HG03064 (cell line): ENCODE measurements around the gene TNFRSF8.

Experiments used
- ATAC-seq: cut with Tn5 transposase; IDR thresholded peaks from one replicate; pipeline ENCODE4 v1.9.1; 2021; ENCODE audit warnings: low read depth; ENCODE audit not compliant: unreplicated experiment

TNFRSF8 gene

DNA sequence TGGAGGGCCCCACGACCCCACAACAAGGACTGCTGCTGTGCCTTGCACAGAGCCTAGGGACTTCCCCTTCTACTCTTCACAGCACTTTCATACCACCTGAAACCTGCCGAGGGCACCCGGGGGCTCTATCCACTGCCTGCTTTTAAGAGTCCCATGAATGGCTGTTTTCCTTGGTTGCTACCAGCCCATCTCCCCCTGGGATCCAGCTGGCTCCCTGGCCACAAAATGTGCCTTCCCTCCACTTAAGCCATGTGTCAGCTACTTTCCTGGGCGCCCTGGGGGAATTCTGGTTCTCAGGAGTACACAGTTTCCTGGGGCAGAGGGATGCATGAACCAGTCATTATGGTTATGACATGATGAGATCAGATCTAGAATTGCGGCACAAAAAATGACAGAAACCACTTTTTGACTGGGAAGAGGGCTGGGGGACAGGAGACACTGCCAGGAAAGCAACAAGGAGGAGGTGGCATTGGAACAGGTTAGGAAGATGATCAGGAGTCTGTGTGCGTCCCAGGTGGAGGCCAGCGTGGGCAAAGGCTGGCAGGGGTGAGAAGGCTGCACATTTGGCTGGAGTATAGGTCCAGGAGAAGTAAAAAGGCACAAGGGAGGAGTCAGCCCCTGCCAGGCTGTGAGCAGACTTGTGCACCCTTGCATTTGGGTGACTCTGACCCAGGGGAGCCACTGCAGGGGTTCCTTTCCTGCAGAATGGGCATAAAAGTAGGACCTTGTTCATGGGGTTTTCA is 3.2 kb upstream of the TNFRSF8 start:
- ATAC-seq, result no peak

DNA sequence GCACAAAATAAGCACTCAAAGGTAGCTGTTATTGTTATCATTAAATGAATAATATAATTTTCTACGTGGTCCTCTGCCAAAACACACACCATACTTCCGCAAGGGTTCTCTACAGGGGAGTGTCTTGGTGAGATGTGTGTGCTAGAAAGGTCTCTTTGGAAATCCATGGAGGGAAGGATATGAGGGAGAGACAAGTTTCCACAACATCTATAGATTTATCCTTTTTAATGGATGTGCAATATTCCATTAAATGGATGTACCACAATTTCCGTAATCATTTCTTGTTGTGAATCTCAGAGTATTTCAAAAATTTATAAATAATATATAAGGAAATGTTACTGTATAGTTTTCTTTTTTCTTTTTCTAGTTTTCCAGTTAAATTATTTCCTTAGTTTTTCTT is 2.6 kb upstream of the TNFRSF8 start:
- ATAC-seq, result no peak

DNA sequence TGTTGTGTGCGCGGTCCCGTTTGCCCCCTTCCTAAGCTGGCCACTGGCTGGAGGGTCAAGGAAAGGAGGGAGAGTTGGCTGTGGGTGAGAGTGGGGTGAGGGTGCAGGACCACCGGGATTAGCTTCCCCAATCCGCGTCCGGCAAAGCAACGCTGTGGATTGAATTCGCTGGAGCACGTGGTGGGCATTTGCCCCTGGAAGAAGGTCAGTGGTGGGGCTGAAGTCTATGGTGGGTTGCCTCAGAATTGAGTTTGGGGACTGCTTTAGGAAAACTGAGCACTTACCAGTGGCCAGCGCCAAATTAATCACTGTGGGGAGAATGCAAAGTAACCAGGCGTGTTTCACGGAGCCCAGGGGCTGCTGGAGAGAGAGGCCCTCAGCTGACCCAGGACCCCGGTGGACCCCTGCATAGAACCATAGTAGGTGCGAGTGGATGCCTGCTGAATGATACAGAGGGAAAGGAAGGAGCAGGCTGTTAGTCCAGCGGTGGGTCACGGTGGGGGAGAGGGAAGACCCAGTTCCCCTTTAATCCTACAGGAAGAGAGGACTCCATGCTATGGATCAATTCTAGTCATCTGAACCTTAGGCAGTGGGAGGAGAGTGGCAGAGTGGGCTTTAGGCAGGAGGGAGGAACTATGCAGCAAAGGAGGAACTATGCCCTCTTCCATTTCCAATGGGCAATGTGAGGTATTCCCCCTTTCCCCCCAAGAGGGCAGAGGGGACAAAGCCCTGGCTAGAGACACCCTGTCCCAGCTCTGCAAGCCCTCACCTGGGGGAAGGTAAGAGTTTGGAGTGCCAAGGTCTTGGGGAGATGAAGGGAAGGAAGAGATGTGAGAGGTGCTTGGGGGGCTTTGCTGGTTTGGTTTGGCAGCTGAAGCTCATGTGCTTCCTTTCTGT is 1.2 kb downstream of the TNFRSF8 start:
- ATAC-seq, result no peak

DNA sequence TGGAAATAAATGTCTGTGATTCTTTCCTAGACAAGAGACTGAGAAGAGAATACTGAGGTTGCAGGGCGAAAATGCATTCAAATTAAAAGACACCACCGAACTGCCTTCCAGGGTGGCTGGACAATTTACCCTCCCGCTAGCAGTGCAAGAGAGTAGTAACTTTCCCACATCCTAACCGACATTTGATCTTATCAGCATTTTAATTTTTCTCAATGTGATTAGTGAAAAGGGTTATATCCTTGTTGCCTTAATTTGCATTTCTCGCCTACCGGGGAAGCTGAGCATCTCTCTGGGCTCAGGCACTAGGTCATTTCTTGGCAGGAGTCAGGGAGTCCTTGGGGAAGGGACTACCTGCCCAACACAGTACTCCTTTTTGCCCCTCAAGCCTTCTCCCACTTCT is 2.8 kb downstream of the TNFRSF8 start:
- ATAC-seq, result no peak

DNA sequence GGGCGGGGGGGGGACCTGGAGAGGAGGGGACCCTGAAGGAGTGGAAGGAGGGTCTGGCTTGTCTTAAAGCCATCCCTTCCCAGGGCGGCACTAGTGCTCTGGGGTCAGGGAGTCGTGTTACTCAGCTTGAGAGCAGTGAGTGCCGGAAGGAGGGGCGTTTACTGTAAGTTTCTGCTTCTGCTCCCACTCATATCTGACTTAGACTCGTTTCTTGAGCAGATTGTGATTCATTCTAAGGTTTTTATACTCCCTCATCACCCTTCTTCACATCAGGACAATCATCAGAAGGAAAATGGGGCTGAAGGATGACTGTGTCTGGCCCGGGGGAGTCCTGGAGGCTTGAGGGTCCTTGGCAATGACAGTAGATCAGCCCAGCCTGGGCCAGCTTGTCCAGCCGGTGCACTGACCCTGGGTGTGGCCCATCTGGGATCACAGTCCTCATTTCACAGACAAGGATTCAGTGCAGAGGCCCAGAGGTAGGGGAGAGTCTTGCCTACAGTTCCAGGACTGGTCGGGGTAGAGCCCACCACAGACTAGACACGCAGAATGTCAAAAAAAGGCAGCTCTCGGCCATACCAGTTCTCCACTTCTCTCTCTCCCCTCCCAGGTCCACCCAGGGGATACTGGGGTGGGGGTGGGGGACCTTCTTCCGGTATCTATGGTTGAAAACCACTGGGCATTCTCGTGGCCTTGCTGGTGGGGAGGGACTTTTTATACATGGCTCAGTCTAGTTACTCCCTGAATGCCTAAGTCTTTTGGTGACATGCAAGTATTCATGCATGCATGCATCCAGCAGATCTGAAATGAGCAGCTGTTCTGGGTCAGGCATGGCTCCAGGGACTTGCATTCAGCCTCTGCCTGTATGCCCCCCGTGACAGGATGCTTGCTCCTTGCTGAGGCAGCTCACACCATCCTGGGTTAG is 5.1 kb downstream of the TNFRSF8 start:
- peak; percentile 42 for ATAC-seq

DNA sequence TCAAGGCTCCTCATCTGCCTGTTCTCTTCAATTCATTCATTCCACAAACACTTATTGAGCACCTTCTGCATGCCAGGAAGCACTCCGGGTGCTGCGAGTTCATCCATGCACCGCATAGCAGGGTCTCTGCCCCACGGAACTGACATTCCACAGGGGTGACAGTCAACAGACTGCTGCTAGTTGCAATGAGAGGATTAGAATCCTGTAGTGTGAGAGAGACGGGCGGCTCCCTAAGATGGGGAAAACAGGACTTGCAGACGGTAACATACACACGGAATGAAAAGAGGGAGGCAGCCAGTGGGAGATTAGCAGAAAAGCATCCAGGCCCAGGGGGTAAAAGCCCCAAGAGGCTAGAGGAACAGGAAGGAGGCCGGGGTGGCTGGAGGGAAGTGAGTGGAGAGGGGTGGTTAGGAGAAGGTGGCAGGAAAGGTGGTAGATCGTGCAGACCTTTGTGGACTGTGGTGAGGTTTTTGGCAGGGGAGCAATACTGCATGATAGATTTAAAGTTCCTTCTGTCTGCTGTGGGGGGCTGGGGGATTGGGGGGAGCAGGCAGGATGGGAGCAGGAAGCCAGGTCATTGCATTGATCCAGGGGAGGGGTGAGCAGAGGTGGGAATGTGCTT is 6.6 kb downstream of the TNFRSF8 start:
- ATAC-seq, result no peak

DNA sequence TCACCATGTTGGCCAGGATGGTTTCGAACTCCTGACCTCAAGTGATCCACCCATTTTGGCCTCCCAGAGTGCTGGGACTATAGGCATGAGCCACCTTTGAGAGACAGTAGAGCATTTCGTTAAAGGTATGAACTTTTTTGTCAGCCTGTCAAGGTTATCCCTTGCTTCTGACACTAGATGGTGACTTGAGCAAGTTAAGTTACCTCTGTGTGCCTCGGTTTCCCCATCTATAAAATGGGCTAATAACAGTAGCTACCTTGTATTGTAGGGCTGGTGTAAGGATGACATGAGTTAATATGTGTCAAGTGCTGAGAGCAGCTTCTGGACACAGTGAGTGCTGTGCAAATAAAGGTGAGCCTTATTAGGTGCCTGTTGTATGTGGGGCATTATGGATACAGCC is 8.8 kb downstream of the TNFRSF8 start:
- no peak for ATAC-seq

DNA sequence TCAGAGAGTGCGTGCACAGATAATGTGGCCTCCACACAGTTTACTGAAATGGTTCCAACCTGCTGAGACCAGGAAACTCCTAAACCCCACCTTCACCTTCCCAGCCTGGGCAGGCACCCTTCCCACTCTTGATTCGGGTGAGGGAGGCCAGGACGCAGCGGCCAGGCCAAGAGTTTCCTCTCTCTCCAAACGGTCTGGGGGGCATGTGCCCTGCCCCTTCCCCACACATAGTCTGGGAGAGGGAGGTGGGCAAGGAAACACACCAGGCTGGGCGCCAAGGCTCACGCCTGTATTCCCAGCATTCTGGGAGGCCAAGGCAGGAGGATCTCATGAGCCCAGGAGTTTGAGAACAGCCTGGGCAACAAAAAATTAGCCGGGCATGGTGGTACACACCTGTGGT is 9.6 kb downstream of the TNFRSF8 start:
- ATAC-seq, result no peak

DNA sequence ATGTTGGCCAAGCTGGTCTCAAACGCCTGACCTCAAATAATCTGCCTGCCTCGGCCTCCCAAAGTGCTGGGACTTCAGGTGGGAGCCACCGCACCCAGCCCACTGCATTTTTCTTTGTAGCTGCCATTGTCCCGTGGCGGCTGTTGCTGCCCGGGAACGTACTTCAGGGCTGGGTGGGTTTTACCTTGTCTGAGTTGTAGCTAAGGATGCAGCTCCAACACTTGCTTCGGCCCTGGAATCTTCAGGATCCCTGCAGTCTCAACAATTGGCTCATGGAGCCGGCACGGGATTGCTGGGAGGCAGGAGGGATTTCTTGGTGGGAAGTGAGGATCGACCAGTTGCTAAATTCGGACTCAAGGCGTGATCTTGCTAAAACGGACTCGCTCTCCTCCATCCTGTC is 10.7 kb downstream of the TNFRSF8 start:
- no peak for ATAC-seq

DNA sequence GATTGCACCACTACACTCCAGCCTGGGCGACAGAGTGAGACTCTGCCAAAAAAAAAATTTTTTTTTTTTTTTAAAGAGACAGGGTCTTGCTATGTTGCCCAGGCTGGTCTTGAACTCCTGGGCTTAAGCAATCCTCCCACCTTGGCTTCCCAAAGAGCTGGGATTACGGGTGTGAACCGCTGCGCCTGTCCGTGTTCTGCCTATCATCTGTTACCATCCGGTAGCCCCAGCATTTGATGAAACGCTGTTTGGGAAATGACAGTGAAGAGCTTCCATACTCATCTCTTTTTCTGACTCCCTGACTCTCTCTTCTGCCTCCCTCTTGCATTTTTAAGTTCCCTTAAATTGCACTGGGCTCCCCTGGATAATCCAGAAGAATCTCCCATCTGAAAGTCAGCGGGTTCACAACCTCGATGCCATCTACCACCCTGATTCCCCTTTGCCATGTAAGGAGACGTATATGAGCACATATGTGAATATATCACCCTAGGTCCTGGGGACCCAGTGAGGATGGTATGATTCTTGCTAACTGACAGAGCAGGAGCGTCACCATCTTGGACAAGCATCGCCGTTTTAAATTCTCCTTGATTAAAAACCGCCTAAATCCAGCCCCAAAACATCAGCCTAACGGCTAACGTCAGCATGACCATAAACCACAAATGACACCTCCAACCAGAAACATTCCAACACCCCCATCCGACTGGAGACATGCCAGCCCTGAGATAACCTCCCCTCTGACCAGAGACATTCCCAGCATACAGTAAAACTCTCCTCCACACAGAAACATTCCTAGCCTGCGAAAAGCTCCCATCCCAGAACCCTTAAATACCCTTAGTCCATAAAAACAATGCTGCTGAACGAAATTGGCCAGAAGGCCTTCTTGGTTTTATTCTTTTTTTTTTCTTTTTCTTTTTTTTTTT is 12.4 kb downstream of the TNFRSF8 start:
- no peak for ATAC-seq

DNA sequence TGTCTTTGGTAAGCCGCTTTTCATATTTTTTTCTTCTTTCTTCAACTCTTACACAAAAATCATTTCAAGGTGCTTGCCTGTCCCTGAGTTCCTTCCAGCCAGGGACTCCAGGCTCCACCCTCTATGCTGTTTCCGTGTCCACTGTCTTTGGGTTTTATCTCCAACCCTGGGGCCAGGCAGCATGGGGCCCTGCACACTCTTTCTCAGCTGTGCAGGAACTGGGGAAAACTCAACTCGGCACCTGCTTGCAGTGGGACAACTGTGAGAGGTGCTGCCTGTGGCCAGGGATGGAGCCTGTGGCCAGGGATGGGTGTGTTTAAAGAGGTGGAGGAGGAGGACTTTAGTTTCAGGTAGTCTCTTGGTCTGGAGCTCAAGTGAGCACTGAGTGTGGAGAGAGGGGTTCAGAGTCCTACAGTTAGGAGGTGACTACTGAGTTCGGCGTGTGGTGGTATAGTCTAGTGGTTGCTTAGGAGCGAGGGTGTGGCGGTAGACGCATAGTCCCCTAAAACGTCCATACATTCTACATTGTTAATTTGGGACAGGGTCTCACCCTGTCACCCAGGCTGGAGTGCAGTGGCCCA is 13.4 kb downstream of the TNFRSF8 start:
- no peak for ATAC-seq

DNA sequence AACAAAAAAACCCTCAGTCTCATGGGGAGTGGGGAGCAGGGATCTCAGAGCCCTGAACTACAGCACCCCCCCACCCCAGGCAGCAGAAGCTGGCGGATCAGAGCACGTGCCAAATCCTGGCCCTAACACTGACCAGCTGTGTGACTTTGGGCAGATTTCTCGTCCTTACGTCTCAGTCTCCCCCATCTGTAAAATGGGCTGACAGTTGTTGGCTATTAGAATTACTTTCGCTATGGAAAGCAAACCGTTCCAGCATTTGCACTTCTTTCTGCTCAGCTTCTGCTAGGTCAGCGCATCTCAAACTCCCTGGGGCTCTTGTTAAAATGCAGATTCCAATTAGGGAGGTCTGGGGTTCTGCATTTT is 15.5 kb downstream of the TNFRSF8 start:
- ATAC-seq, result no peak

DNA sequence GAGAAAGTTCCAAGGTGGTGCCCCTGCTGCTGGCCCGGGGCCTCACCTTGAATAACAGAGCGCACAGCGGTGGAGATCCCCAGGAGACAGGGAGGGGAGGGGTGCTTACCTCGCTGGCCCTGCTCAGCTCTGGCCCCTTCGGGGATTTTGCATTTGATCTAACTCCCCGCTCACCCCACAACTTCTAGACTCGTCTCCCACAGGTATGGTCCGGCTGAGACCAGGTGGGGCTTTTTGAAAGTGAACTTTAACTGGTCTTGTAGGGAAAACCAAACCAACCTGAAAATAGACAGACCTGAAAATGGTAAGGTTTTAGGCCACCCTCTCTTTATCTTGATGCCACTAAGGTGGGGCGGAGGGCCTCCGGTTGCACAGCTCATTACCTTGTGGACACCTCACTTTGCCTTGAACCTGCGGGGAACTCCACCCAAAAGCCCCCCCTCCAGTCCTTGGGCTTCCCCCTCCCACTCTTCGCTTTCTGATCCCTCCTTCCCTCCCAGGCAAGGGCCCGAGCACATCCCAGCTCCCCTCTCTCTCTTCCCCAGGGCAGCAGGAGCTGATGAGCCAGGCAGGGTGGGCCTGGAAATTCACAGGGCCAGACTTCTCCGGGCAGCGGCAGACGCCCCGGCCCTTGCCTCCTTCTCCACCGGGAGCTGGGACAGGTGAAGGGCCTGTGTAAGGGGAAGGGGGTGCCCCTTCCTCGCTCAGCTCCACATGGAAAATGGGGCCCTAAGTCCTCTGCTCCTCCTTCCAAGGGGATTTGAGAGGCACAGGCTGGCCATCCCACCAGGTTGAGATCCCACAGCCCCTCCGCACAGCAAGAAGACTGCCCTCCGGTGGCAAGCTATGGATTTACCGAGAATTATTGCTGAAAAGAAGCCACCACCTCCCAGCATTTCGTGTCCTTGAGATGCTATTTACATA is 16.1 kb downstream of the TNFRSF8 start:
- ATAC-seq, result no peak

DNA sequence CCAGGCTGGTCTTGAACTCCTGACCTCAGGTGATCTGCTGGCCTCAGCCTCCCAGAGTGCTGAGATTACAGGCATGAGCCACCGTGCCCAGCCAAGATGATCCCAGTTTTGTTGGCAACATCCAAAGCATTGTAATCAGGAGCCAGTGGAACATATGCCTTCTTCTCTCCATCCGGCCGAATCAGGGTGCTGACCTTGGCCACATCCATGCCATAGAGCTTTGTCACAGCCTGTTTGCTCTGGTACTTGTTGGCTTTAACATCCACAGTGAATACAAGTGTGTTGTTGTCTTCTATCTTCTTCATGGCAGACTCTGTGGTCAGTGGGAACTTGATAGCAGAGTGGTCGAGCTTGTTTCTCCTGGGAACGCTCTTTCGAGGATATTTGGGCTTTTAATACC is 17.1 kb downstream of the TNFRSF8 start:
- no peak for ATAC-seq

DNA sequence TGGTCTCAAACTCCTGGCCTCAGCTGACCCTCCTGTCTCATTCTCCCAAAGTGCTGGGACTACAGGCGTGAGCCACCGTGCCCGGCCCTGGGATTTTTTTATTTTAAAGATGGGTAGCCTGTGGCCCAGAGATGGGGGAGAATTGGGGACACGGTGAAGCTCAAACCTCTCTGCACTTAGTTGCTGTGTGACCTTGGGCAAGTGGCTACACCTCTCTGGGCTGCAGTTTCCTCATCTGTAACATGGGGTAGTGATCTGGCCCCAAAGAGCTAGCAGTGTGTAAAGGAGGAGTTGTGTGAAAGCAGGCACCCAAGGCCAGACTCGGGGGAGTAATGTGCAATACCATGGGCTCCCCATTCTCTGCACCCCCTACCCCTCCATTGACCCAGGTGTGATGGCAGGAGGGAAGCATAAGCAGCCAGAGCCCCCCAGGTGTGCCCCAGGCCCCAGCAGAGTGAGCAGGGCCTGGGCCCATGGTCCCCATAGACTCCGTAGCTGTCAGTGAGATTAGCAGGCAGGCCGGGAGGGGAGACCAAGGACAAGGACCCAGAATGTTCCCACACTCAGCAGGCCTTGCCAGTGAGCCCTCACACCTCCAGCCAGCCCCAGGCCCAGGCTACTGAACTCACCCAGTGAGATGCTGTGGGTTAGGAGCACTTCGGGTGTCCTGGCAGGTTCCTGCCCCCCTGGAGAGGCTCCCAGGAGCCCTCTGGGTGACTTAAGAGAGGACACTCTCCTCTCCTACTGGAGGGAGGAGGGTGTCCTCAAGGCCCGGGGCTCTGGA is 17.9 kb downstream of the TNFRSF8 start:
- no peak for ATAC-seq

DNA sequence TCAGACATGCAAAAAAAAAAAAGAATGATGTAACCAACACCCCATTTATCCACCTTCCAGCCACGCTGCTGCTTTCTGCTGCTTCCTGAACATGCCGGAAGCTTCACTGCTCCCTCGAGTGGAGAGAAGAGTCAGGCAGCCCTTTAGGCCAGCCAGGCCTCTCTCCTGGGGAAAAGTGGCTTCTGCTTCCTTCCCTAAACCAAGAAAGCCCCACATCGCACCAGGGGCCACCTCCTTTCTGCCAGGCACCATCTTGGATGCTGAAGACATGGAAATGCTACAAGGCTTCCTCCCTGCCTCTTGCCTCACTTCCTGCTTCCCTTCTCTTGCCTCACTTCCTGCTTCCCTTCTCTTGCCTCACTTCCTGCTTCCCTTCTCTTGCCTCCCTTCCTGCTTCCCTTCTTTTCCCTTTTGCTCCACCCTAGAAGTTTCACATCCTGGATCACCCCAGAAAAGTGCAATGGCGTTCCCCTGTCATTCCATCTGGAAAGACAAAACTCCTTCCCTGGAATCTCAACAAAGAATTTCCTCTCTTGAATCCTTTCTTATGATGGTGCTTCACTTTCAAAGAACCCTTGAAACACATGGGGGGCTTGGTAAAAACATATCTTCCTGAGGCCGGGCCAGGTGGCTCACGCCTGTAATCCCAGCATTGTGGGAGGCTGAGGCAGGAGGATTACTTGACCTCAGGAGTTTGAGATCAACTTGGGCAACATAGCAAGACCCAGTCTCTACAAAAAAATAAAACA is 18.7 kb downstream of the TNFRSF8 start:
- no peak for ATAC-seq

DNA sequence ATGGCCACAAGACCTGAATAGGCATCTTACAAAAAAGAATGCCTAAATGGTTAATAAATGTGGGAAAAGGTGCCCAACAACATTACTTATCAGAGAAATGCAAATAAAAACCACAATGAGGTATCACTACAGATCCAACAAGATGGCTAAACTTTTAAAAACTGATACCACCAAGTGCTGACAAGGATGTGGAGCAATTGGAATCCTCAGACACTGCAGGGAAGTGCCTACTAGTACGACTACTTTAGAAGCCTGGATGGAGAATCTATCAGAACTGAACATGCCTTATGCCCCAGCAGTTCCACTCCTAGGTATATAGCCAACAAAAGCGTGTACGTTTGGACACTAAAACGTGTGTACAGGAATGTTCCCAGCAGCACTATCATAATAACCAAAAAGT is 19.9 kb downstream of the TNFRSF8 start:
- no peak for ATAC-seq
